Stimulated activated CD8-positive, alpha-beta memory T cell treated with anti-CD3 and anti-CD28 coated beads, Interleukin-15, amount 100 ng/mL, for 48 hours (primary cell): ENCODE measurements around the gene DHDDS.
A peak's percentile ranks its signal among the peaks of the same experiment; 100 is the strongest.
"Not testable (repeated sequence)": the region's sequence is repeated elsewhere in the genome, so short reads cannot be mapped to it uniquely, and the experiment has no call there.

Source experiments
- DNase-seq, 2 donors: peaks; one replicate each; pipeline ENCODE4 v3.0.0-alpha.2; 2020; ENCODE audit warnings: low read depth in 2 of 2

Gene DHDDS

GRCh38 chr1:26476958-26477357, 44.8 kb downstream of the DHDDS start:
- no peak for DNase-seq

GRCh38 chr1:26477446-26478152, 45.5 kb downstream of the DHDDS start:
- DNase-seq = no peak

- DNase-seq = no peak
These were observed 46.0 kb downstream of the DHDDS start for GRCh38 chr1:26478159-26478558.

GRCh38 chr1:26478988-26479387, 46.9 kb downstream of the DHDDS start:
- DNase-seq = no peak

- no peak for DNase-seq
These were observed 50.8 kb downstream of the DHDDS start for GRCh38 chr1:26482921-26483320.

- DNase-seq = no peak
These were observed 51.9 kb downstream of the DHDDS start for GRCh38 chr1:26483980-26484379.

GRCh38 chr1:26490155-26490554, 58.0 kb downstream of the DHDDS start:
- DNase-seq = no peak

GRCh38 chr1:26493267-26493666, 61.1 kb downstream of the DHDDS start:
- no peak for DNase-seq

GRCh38 chr1:26493938-26494337, 61.8 kb downstream of the DHDDS start:
- no peak for DNase-seq

- DNase-seq = no peak
These were observed 64.7 kb downstream of the DHDDS start for GRCh38 chr1:26496861-26497260.

- DNase-seq = no peak
These were observed 66.8 kb downstream of the DHDDS start for GRCh38 chr1:26498894-26499293.

GRCh38 chr1:26500488-26501175, 68.5 kb downstream of the DHDDS start:
- DNase-seq = peak; percentile 87 to 88

- not testable (repeated sequence) for DNase-seq
These were observed 78.6 kb downstream of the DHDDS start for GRCh38 chr1:26510711-26511110.

GRCh38 chr1:26515836-26516235, 83.7 kb downstream of the DHDDS start:
- DNase-seq = not testable (repeated sequence)

- no peak for DNase-seq
These were observed 85.1 kb downstream of the DHDDS start for GRCh38 chr1:26516987-26517765.

- DNase-seq = no peak
These were observed 85.6 kb downstream of the DHDDS start for GRCh38 chr1:26517766-26518049.

- DNase-seq = no peak
These were observed 86.2 kb downstream of the DHDDS start for GRCh38 chr1:26518355-26518754.

- no peak for DNase-seq
These were observed 88.2 kb downstream of the DHDDS start for GRCh38 chr1:26520339-26520738.
